GF-D8 (cell line): Measurements from ENCODE around the gene WDR90.

Source experiments
- DNase-seq: peaks from one replicate; lab custom pipeline; 2025; lab: John Stamatoyannopoulos, UW

WDR90 gene

GRCh38 chr16:660459-661183 lies 11.5 kb downstream of the WDR90 start:
- no peak for DNase-seq

- DNase-seq = no peak
These were observed 12.1 kb downstream of the WDR90 start for GRCh38 chr16:661184-661821.

- DNase-seq = no peak
These were observed 12.9 kb downstream of the WDR90 start for GRCh38 chr16:662095-662494.

GRCh38 chr16:662597-662996 lies 13.4 kb downstream of the WDR90 start:
- DNase-seq = no peak

GRCh38 chr16:666572-666971 lies 17.4 kb downstream of the WDR90 start:
- no peak for DNase-seq

GRCh38 chr16:667113-667779 lies 18.1 kb downstream of the WDR90 start:
- DNase-seq = no peak

GRCh38 chr16:667780-668518 lies 18.8 kb downstream of the WDR90 start, which contains the start of gene RHOT2:
Gene RHOT2 (plus strand): TSS chr16:668132. CDS start chr16:668200, 68 bp downstream.
- DNase-seq = peak; percentile 65

- no peak for DNase-seq
These were observed 19.5 kb downstream of the WDR90 start for GRCh38 chr16:668519-669171.

GRCh38 chr16:669666-670065 lies 20.5 kb downstream of the WDR90 start:
- no peak for DNase-seq

GRCh38 chr16:670485-671352 lies 21.6 kb downstream of the WDR90 start:
- no peak for DNase-seq

GRCh38 chr16:671353-672131 lies 22.4 kb downstream of the WDR90 start:
- no peak for DNase-seq

- DNase-seq = no peak
These were observed 23.2 kb downstream of the WDR90 start for GRCh38 chr16:672371-672770.

- DNase-seq = no peak
These were observed 23.7 kb downstream of the WDR90 start for GRCh38 chr16:672851-673250.

- no peak for DNase-seq
These were observed 24.3 kb downstream of the WDR90 start for GRCh38 chr16:673399-673991.

- no peak for DNase-seq
These were observed 25.2 kb downstream of the WDR90 start for GRCh38 chr16:674214-674881.

GRCh38 chr16:674968-675883 lies 26.1 kb downstream of the WDR90 start, which contains the start of gene RHBDL1:
Gene RHBDL1 (plus strand): TSS chr16:675671. CDS start chr16:675791, 120 bp downstream.
- DNase-seq = no peak

GRCh38 chr16:675884-676564 lies 26.9 kb downstream of the WDR90 start:
- no peak for DNase-seq
